ENCODE results near the gene CDH22.

GRCh38 chr20:46251211-46251673 is 57.1 kb downstream of the CDH22 start:
- TF ChIP-seq SUZ12 (IDR thresholded peaks at IDR 0.05) (no peak), ZNF384 (IDR thresholded peaks at IDR 0.05) (no peak), FOXK2 (IDR thresholded peaks at IDR 0.05) (no peak), ELF4 (IDR thresholded peaks at IDR 0.05) (no peak), FOXM1 (IDR thresholded peaks at IDR 0.05; ENCODE audit: borderline replicate concordance) (no peak), L3MBTL2 (conservative IDR thresholded peaks at IDR 0.05) (no peak), FOXA1 (IDR thresholded peaks at IDR 0.05) (no peak), ARNT (IDR thresholded peaks at IDR 0.05) (no peak)
